ENCODE results near the gene CADPS2.

DNA sequence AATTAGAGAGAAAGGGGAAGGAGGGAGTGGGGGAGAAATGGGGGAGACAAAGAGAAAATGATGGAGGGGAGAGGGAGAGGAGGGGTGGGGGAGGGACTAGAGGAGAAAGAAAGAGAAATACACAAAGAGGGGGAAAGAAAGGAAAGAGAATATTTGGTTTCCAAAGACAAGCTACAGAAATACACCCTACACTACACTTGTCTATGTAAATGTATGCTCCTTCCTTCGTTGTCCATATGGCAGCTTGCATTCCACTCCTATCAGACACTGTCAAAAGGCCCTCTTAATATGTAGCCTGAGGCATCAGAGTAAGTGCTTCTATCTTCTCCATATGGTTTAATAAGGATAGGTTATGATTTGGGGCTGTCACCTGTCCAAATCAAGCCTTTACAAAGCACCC lies 488.9 kb downstream of the CADPS2 start:
- TF ChIP-seq, protein P1, sequence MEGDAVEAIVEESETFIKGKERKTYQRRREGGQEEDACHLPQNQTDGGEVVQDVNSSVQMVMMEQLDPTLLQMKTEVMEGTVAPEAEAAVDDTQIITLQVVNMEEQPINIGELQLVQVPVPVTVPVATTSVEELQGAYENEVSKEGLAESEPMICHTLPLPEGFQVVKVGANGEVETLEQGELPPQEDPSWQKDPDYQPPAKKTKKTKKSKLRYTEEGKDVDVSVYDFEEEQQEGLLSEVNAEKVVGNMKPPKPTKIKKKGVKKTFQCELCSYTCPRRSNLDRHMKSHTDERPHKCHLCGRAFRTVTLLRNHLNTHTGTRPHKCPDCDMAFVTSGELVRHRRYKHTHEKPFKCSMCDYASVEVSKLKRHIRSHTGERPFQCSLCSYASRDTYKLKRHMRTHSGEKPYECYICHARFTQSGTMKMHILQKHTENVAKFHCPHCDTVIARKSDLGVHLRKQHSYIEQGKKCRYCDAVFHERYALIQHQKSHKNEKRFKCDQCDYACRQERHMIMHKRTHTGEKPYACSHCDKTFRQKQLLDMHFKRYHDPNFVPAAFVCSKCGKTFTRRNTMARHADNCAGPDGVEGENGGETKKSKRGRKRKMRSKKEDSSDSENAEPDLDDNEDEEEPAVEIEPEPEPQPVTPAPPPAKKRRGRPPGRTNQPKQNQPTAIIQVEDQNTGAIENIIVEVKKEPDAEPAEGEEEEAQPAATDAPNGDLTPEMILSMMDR (optimal IDR thresholded peaks at IDR 0.05 in 1 of 3, IDR thresholded peaks at IDR 0.05 in 1 of 3, conservative IDR thresholded peaks at IDR 0.05 in 1 of 3; ENCODE audit: extremely low read depth in 1 of 3, insufficient read depth in 2 of 3, low read length in 3 of 3) = no peak
- no peak for TF ChIP-seq EZH2 (IDR thresholded peaks at IDR 0.05; ENCODE audit: low read length)

All from keratinocyte (primary cell).